Measurements from ENCODE around the gene KCNE1.
"Not testable (repeated sequence)": the region's sequence is repeated elsewhere in the genome, so short reads cannot be mapped to it uniquely, and the experiment has no call there.

The KCNE1 gene

GRCh38 chr21:34504595-34504994 is 7.4 kb downstream of the KCNE1 start:
- H3K27me3 ChIP-seq: no peaks in the 10 kb centered on the region
- H3K9me3 ChIP-seq: no peaks in the 10 kb centered on the region
- no peak for TF ChIP-seq Cebpa-rat (IDR thresholded peaks at IDR 0.05)
- H3K4me2 ChIP-seq: no peak overlapping the region
- no peaks in the 10 kb centered on the region for H3K4me1 ChIP-seq
- H3K27ac ChIP-seq: no peak overlapping the region
- H3K9ac ChIP-seq: no peak overlapping the region
- H3K4me3 ChIP-seq: no peak overlapping the region
- H3K36me3 ChIP-seq: no peaks in the 10 kb centered on the region
- H4K20me1 ChIP-seq: no peaks in the 10 kb centered on the region

DNA sequence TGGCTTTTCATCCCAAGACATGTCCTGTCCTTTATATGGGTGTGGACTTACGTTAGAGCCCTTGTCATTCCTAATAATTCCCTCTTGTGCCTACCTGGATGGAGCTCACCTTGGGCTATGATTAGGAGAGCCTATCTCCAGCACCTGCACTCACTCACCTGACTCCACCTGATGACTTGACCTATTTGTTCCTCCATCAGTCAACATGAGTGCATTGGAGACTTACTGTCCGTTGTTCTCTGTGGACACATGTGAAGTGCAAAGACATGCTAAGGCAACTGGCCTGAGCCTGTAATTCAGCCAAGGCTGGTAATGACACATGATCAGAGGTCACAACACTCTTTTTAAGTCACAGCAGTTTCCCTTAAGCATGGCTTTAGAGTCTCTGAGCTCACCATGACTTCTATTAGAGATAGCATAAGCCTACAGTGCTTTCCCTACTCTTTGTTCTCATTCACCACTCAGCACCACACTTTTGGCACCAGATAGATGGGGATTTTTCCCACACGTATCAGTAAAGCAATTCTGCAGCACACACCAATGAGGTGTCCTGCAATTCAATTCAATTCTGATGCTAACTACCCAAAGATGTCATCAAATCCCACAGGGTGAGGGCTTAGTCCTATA is 9.4 kb downstream of the KCNE1 start:
- H3K27ac ChIP-seq: no peak overlapping the region
- H3K4me1 ChIP-seq: no peaks in the 10 kb centered on the region
- no peaks in the 10 kb centered on the region for H3K36me3 ChIP-seq
- H3K4me2 ChIP-seq: no peak overlapping the region
- no peaks in the 10 kb centered on the region for H4K20me1 ChIP-seq
- no peak overlapping the region for H3K4me3 ChIP-seq
- H3K27me3 ChIP-seq: no peaks in the 10 kb centered on the region
- H3K9ac ChIP-seq: no peak overlapping the region
- TF ChIP-seq Cebpa-rat (IDR thresholded peaks at IDR 0.05): no peak
- peaks cover 18% of the 10 kb centered on the region for H3K9me3 ChIP-seq

GRCh38 chr21:34501716-34502115 is 10.3 kb downstream of the KCNE1 start:
- Histone ChIP-seq H3K4me2 (no peak overlapping the region), H3K4me3 (no peak overlapping the region), H3K9me3 (peaks cover 26% of the 10 kb centered on the region), H4K20me1 (no peaks in the 10 kb centered on the region), H3K4me1 (no peaks in the 10 kb centered on the region), H3K9ac (no peak overlapping the region), H3K36me3 (no peaks in the 10 kb centered on the region), H3K27me3 (no peaks in the 10 kb centered on the region), H3K27ac (no peak overlapping the region)
- TF ChIP-seq Cebpa-rat (IDR thresholded peaks at IDR 0.05): no peak

DNA sequence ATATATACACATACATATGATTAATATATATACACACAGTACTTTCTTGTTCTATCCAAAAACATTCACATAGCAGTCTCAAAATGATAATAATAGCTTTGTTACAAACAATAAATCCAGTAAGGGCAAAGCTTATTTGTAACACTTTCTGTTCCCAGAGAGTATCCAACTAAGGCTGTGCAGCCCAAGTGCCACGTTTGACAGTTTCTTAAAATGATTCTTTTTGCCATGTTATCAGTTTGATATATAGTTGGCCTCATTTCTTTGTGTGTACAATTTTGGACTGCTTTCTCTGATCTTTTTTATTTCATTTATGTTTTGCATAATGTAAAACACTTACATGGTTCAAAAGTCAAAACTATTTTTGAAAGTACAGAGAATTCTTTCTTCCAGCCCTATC is 11.8 kb downstream of the KCNE1 start:
- no peaks in the 10 kb centered on the region for H3K27me3 ChIP-seq
- no peak overlapping the region for H3K4me2 ChIP-seq
- no peaks in the 10 kb centered on the region for H3K4me1 ChIP-seq
- H4K20me1 ChIP-seq: no peaks in the 10 kb centered on the region
- peaks cover 31% of the 10 kb centered on the region for H3K9me3 ChIP-seq
- H3K4me3 ChIP-seq: no peak overlapping the region
- no peak overlapping the region for H3K9ac ChIP-seq
- no peak for TF ChIP-seq Cebpa-rat (IDR thresholded peaks at IDR 0.05)
- no peak overlapping the region for H3K27ac ChIP-seq
- H3K36me3 ChIP-seq: no peaks in the 10 kb centered on the region

- no peak overlapping the region for H3K4me3 ChIP-seq
- H3K4me2 ChIP-seq: no peak overlapping the region
- H3K9ac ChIP-seq: no peak overlapping the region
- peaks cover 31% of the 10 kb centered on the region for H3K9me3 ChIP-seq
- no peak for TF ChIP-seq Cebpa-rat (IDR thresholded peaks at IDR 0.05)
- no peaks in the 10 kb centered on the region for H3K4me1 ChIP-seq
- H3K27ac ChIP-seq: no peak overlapping the region
- H4K20me1 ChIP-seq: no peaks in the 10 kb centered on the region
- H3K36me3 ChIP-seq: no peaks in the 10 kb centered on the region
- no peaks in the 10 kb centered on the region for H3K27me3 ChIP-seq
Measured at GRCh38 chr21:34499116-34499515, 12.9 kb downstream of the KCNE1 start.

DNA sequence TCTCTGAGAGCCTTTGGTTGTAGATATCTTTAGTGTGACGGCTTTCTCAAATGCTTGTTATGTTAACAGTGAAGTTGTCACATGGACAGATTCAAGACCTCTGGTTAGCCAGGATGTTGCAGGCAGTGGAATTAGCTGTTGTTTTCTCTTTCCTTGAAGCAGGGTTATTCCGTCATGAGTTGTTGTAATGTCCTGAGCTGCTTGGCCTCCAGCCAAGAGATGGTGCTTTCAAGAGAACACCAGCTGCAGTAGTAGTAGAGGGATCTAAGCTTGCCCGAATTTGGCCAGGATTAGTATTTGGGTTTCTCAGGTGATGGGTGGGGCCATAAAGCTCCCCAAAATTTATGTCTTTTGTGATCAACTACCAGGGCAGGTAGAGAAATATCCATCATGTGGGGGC is 13.4 kb downstream of the KCNE1 start:
- no peak for TF ChIP-seq Cebpa-rat (IDR thresholded peaks at IDR 0.05)
- Histone ChIP-seq H3K27me3 (no peaks in the 10 kb centered on the region), H3K9ac (no peak overlapping the region), H3K9me3 (peaks cover 31% of the 10 kb centered on the region), H3K4me3 (no peak overlapping the region), H3K4me2 (no peak overlapping the region), H3K27ac (no peak overlapping the region), H3K4me1 (no peaks in the 10 kb centered on the region), H3K36me3 (no peaks in the 10 kb centered on the region), H4K20me1 (no peaks in the 10 kb centered on the region)

- H3K9me3 ChIP-seq, H4K20me1 ChIP-seq, H3K27ac ChIP-seq, H3K4me2 ChIP-seq, H3K9ac ChIP-seq, H3K36me3 ChIP-seq, H3K27me3 ChIP-seq, H3K4me1 ChIP-seq, H3K4me3 ChIP-seq: not testable (repeated sequence)
Measured at GRCh38 chr21:34483854-34484253, 28.2 kb downstream of the KCNE1 start.

DNA sequence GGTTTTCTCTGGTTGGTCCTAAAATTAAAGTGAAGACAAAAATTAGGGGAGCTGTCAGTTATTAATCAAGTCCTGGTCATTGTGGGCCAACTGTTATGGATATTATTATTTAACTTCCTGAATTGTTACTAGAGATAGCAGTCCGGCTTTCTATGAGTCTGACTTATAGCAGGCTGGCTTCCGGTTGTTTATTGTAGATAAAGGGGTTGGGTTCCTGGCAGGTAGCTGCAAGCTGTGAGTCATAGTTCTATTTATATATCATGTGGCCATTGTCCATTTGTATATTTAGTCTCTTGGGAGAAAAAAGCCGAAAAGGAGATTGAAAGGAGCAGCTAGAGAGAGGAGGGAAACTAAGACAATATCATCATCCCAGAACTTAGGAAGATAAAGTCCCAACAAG is 28.6 kb downstream of the KCNE1 start:
- H4K20me1 ChIP-seq, H3K9me3 ChIP-seq, H3K4me2 ChIP-seq, H3K9ac ChIP-seq, H3K27me3 ChIP-seq, H3K27ac ChIP-seq, H3K4me1 ChIP-seq, H3K4me3 ChIP-seq, H3K36me3 ChIP-seq: not testable (repeated sequence)

DNA sequence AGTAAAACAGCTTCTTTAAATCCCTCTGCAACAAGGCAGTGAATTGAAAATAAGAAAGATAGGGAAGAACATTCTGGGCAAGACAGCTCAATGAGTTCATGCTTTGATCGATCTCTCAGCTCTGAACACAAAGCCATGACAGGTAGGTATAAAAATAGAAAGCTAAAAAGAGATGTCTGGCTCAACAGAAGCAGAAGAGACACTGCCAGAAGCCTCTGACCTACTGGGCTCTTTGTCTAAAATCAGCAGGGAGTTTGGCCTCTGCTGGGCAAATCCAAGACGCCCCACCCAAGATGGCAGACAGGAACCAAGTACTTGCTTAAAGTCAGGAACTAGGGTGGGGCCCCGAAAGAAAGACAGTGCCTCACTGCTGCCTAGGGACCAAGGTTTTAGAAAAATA is 44.7 kb downstream of the KCNE1 start:
- not testable (repeated sequence) for H3K9ac ChIP-seq, H3K4me3 ChIP-seq, H3K4me2 ChIP-seq, H3K9me3 ChIP-seq, H4K20me1 ChIP-seq, H3K27me3 ChIP-seq, H3K36me3 ChIP-seq, H3K4me1 ChIP-seq, H3K27ac ChIP-seq

DNA sequence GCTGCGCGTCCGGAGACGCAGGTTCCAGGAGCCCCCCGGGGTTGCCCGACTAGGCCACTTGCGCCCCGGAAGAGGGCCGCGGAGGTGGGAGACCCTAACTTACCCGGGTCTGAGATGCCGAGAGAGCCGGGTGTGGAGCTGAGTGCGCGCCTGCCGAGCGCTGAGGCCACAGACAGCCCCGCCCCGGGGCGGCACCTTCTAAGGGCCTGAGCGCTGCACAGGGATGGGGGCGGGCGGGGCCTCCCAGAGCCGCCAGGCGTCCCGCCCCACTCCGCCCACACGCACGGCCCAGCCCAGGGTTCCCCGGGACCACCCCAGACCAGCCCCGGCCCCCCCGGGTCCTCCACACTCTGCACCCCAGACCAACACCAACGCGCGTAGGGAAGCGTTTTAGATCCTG is 52.6 kb downstream of the KCNE1 start:
- H3K9me3 ChIP-seq, H4K20me1 ChIP-seq, H3K36me3 ChIP-seq, H3K9ac ChIP-seq, H3K4me2 ChIP-seq, H3K27me3 ChIP-seq, H3K27ac ChIP-seq, H3K4me1 ChIP-seq, H3K4me3 ChIP-seq: not testable (repeated sequence)

DNA sequence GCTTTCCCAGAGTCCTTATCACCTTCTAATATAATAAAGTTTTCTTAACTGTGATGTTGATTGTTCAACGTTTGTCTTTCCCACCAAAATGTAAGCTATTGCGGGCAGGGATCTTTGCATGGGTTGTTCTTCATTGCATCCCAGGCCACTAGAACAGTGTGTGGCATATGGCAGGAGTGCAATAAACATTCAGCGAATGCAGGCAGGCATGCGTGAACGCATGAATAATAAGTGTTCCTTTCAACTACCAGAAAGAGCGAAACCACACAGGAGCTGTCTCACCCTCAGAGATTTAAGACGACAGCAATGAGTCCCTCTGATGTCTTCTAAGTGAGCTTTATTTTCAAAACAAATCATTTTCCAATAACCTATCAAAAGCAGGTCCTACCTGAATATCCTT is 53.7 kb downstream of the KCNE1 start:
- not testable (repeated sequence) for H4K20me1 ChIP-seq

DNA sequence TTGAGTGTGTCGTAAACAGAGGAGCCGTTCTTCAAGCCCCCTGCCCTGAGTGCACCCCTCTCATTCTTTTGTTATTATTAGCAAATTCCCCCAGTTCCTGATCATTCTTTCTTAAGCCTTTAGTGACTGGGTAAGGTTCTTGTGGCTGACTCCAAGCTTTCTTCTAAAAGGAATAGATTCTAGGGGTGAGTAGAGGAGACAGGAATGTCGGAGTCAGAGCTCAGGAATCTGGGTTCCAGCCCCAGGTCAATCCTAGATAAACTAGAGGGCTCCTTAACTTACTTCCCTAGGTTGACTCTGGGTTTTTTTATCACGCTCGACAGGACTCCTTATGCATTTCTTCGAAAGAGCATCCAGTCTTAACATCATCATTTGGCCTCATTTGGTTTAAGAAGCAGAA is 55.8 kb downstream of the KCNE1 start:
- H4K20me1 ChIP-seq, H3K9ac ChIP-seq, H3K27me3 ChIP-seq, H3K36me3 ChIP-seq, H3K27ac ChIP-seq, H3K9me3 ChIP-seq, H3K4me1 ChIP-seq, H3K4me2 ChIP-seq, H3K4me3 ChIP-seq: not testable (repeated sequence)

More for the DNA sequence above, 53.7 kb downstream of the KCNE1 start:
- H3K4me3 ChIP-seq, H3K4me1 ChIP-seq, H3K4me2 ChIP-seq, H3K9me3 ChIP-seq, H3K9ac ChIP-seq, H3K27me3 ChIP-seq, H3K36me3 ChIP-seq, H3K27ac ChIP-seq: not testable (repeated sequence)

DNA sequence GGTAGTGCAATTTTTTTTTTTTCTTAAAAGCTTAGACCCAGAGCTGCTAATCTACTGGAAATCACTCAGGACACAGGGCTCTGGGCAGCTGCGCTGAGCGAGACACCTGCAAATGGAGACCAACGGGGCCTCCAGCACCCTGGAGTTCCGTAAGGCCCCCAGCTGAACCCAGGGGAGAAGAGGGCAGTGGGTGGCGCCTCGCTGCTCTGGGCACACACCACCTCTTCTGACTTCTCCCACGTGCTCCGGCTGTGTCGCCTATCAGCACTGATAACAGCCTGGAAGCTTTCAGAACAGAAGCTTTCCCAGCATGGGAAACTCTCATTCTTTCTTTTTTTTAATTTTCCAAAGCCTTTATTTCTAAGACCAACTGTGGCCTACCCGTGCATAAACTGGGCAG is 56.4 kb downstream of the KCNE1 start:
- not testable (repeated sequence) for H3K4me1 ChIP-seq

DNA sequence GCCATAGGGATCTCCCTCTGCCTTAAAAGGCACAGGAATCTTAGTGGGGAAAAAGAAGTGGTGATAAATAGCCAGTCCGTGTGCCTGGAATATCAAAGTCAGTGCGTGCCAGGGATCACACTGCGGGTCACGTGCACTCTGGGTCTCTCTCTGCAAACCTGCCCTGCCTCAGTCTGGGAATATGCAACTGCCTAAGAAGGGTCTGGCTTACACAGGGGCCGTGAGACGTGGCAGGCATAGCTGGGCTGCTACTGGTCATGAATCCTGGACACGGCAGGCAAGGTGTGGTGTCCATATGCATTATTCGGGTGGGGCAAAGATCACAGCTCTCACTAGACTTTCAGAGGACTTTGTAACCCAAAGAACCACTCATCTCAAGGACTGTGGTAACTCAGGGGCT is 65.0 kb downstream of the KCNE1 start:
- not testable (repeated sequence) for H4K20me1 ChIP-seq, H3K36me3 ChIP-seq, H3K27ac ChIP-seq, H3K27me3 ChIP-seq, H3K4me3 ChIP-seq, H3K4me1 ChIP-seq, H3K9ac ChIP-seq, H3K4me2 ChIP-seq, H3K9me3 ChIP-seq

More for the DNA sequence above, 56.4 kb downstream of the KCNE1 start:
- H3K36me3 ChIP-seq, H3K9ac ChIP-seq, H3K4me3 ChIP-seq, H3K4me2 ChIP-seq, H3K27ac ChIP-seq, H3K27me3 ChIP-seq, H3K9me3 ChIP-seq, H4K20me1 ChIP-seq: not testable (repeated sequence)

- not testable (repeated sequence) for H3K9me3 ChIP-seq, H3K36me3 ChIP-seq, H3K9ac ChIP-seq, H3K4me2 ChIP-seq, H3K4me3 ChIP-seq, H3K4me1 ChIP-seq, H4K20me1 ChIP-seq, H3K27ac ChIP-seq, H3K27me3 ChIP-seq
Measured at GRCh38 chr21:34443486-34443885, 68.5 kb downstream of the KCNE1 start.

Data from BLaER1 (cell line).